ENCODE measurements around the gene MTG1. TPM values are rescaled to one million over a fixed set of nuclear protein-coding genes. Genes with fewer than 3 reads are reported as not detected.
A peak's percentile ranks its signal among the peaks of the same experiment; 100 is the strongest.

Gene MTG1
- total and polyA plus RNA-seq, 2 donors (not counting 1 experiment from before 2014, with no cell fraction given), result 90.0 to 117 TPM

- Histone ChIP-seq H3K4me1 (ENCODE audit: control insufficient read depth in 2 of 2, insufficient read depth in 2 of 2, low read length in 2 of 2) (peaks cover 0 to 7% of the 10 kb centered on the region in 2 donors), H3K9ac (ENCODE audit: low read length) (no peak overlapping the region), H3K36me3 (replicated peaks in 1 of 2; ENCODE audit: control extremely low read depth in 1 of 2, control insufficient read depth in 1 of 2, extremely low read depth in 1 of 2, insufficient read depth in 2 of 2, low read length in 1 of 2) (no peaks in the 10 kb centered on the region), H3K9me3 (ENCODE audit: control extremely low read depth in 1 of 3, control insufficient read depth in 2 of 3, insufficient read depth in 1 of 3, low read length in 2 of 3) (peaks cover 0 to 11% (median 0%) of the 10 kb centered on the region in 3 donors), H3K4me2 (replicated peaks; ENCODE audit: low read depth, low read length, poor library complexity, severe bottlenecking) (no peak overlapping the region), H2AFZ (ENCODE audit: insufficient read depth, low read depth, low read length, poor library complexity, severe bottlenecking) (no peak overlapping the region), H3K27me3 (replicated peaks in 1 of 4; ENCODE audit: control extremely low read depth in 1 of 4, control insufficient read depth in 3 of 4, insufficient read depth in 4 of 4, low read length in 3 of 4) (peaks cover 0 to 2% (median 0%) of the 10 kb centered on the region in 4 experiments), H3K79me2 (ENCODE audit: control insufficient read depth, insufficient read depth, low read length) (no peaks in the 10 kb centered on the region), H3K27ac (ENCODE audit: low read length in 2 of 2) (no peak overlapping the region), H4K20me1 (ENCODE audit: control insufficient read depth, insufficient read depth, low read length, poor library complexity, severe bottlenecking) (no peaks in the 10 kb centered on the region), H3K4me3 (ENCODE audit: control extremely low read depth in 1 of 5, extremely low read depth in 1 of 5, insufficient read depth in 1 of 5, low read depth in 2 of 5, low read length in 4 of 5) (no peak overlapping the region)
- ChIA-PET POLR2A (no interaction called here), CTCF (interaction anchor here (3.0 kb wide), 1 partner anchor 110 kb away, joined by 22 read pairs; no protein-coding TSS in a partner anchor)
- TF ChIP-seq EZH2 (IDR thresholded peaks at IDR 0.05; ENCODE audit: borderline replicate concordance, insufficient read depth, low read depth, low read length, poor library complexity, severe bottlenecking), result no peak
- TF ChIP-seq, protein P1, sequence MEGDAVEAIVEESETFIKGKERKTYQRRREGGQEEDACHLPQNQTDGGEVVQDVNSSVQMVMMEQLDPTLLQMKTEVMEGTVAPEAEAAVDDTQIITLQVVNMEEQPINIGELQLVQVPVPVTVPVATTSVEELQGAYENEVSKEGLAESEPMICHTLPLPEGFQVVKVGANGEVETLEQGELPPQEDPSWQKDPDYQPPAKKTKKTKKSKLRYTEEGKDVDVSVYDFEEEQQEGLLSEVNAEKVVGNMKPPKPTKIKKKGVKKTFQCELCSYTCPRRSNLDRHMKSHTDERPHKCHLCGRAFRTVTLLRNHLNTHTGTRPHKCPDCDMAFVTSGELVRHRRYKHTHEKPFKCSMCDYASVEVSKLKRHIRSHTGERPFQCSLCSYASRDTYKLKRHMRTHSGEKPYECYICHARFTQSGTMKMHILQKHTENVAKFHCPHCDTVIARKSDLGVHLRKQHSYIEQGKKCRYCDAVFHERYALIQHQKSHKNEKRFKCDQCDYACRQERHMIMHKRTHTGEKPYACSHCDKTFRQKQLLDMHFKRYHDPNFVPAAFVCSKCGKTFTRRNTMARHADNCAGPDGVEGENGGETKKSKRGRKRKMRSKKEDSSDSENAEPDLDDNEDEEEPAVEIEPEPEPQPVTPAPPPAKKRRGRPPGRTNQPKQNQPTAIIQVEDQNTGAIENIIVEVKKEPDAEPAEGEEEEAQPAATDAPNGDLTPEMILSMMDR (IDR thresholded peaks at IDR 0.05), result no peak
- Mint-ChIP-seq H3K9me3 (ENCODE audit: insufficient read depth) (no peaks in the 10 kb centered on the region), H3K27me3 (peaks cover 5% of the 10 kb centered on the region), H3K27ac (no peak overlapping the region), H3K4me1 (peaks cover 5% of the 10 kb centered on the region), H3K4me3 (no peak overlapping the region)
- no peak for ATAC-seq (ENCODE audit: low read depth)
- intact Hi-C loops (cut with micrococcal nuclease), result loop anchor here (10.0 kb wide), 1 partner anchor 85 kb away; the partner anchor contains the start of gene CYP2E1
- peak; percentile 3 for DNase-seq
- WGBS (ENCODE audit: insufficient coverage), result 92% methylated on average over 25 of the region's 25 CpGs
Observed at GRCh38 chr10:133439517-133440461, 45.8 kb downstream of the MTG1 start.

Data from B cell (primary cell).